H1 (cell line): Measurements from ENCODE around the gene PDK2. TPM values are rescaled to one million over a fixed set of nuclear protein-coding genes. Genes with fewer than 3 reads are reported as not detected.

Experiments
- CBX8 ChIP-seq: fragments of 300-800, 300-1000 bp; sonication (generic); IDR thresholded peaks from 2 replicates; pipeline ENCODE4 v1.7.1; 2016; ENCODE audit warnings: low read depth, low read length, borderline replicate concordance
- EZH2 ChIP-seq: fragments of 200-600 bp; sonication (generic); IDR thresholded peaks from 2 replicates; pipeline ENCODE4 v1.7.1; 2012; ENCODE audit warnings: low read depth, mild to moderate bottlenecking, moderate library complexity, low read length, inconsistent platforms; ENCODE audit not compliant: severe bottlenecking
- NRF1 ChIP-seq: IDR thresholded peaks from 2 replicates; pipeline ENCODE4 v1.6.1; 2011; ENCODE audit warnings: mild to moderate bottlenecking, low read depth, low read length, improper control_type of control experiment
- PHF8 ChIP-seq: fragments of 200-600 bp; sonication (generic); conservative IDR thresholded peaks from 2 replicates; pipeline ENCODE4 v1.7.1; 2012; ENCODE audit warnings: low read depth, mild to moderate bottlenecking, inconsistent platforms, low read length, moderate library complexity
- TAF1 ChIP-seq: IDR thresholded peaks from 2 replicates; pipeline ENCODE4 v1.6.1; 2011; ENCODE audit warnings: mild to moderate bottlenecking, low read depth, low read length
- polyA plus RNA-seq, 7 experiments: library from polyadenylated mRNA; depleted of rRNA in 3 of 7; stranded (reverse) in 5 of 7; unstranded in 2 of 7; fragments of >200 nt in 5 of 7; fragments of 200-250 nt in 2 of 7; gene quantifications; 1 replicate in 5 of 7; 2 replicates in 1 of 7; 4 replicates in 1 of 7; pipeline versions ENCODE4 v1.2.1 to v1.2.3, GENCODE V29; 2011 to 2013; ENCODE audit warnings: missing spikeins in 2 of 7, mixed read lengths in 2 of 7
- total RNA-seq: library from RNA; stranded (reverse); fragmentation: NEBNext Ultra II Directional; extraction: Animal tissue kit (Norgen Biotek cat#: 25700); gene quantifications from 2 replicates; pipeline ENCODE4 v1.2.1, GENCODE V29; 2021

Gene PDK2
- total and polyA plus RNA-seq, 2 of the 8 experiments (the other 6 are each of a cell fraction or from before 2014, with no cell fraction given), result 18.3 to 121 TPM

- TF ChIP-seq NRF1 (no peak), PHF8 (no peak), EZH2 (no peak), CBX8 (no peak), TAF1 (no peak)
Observed at GRCh38 chr17:50155115-50155819, 60.1 kb downstream of the PDK2 start (continued).
